CD14-positive monocyte (primary cell): Measurements from ENCODE around the gene FNDC11. TPM values are rescaled to one million over a fixed set of nuclear protein-coding genes. Genes with fewer than 3 reads are reported as not detected.

ENCODE experiments used
- DNase-seq, 3 donors: peaks; one replicate each; pipeline ENCODE4 v3.0.0-alpha.2; 2011 to 2022
- H2AFZ ChIP-seq: 2 replicates; pipeline ENCODE4 v1.6.0; 2012; ENCODE audit warnings: mild to moderate bottlenecking, low read depth, low read length, inconsistent platforms; ENCODE audit not compliant: insufficient read depth, poor library complexity, severe bottlenecking
- H3K27ac ChIP-seq, 2 donors: 1 replicate in 1 of 2; 2 replicates in 1 of 2; pipeline ENCODE4 v1.5.1; 2012 to 2013; ENCODE audit warnings: low read length in 2 of 2, control low read depth in 1 of 2, inconsistent platforms in 1 of 2, low read depth in 1 of 2, mild to moderate bottlenecking in 1 of 2
- H3K27me3 ChIP-seq, 2 donors: one replicate each; pipeline versions ENCODE4 v1.6.0 to v1.6.1; 2011 to 2013; ENCODE audit warnings: low read length in 2 of 2; ENCODE audit not compliant: control insufficient read depth in 2 of 2, insufficient read depth in 2 of 2
- H3K36me3 ChIP-seq, 2 donors: replicated peaks in 1 of 2; 1 replicate in 1 of 2; 2 replicates in 1 of 2; pipeline versions ENCODE4 v1.5.1 to v1.6.1; 2012 to 2013; ENCODE audit warnings: low read length in 2 of 2, control low read depth in 1 of 2, inconsistent platforms in 1 of 2, mild to moderate bottlenecking in 1 of 2; ENCODE audit not compliant: insufficient read depth in 2 of 2, control insufficient read depth in 1 of 2
- H3K4me1 ChIP-seq, 2 donors: 1 replicate in 1 of 2; 2 replicates in 1 of 2; pipeline versions ENCODE4 v1.5.1 to v1.6.1; 2012 to 2013; ENCODE audit warnings: low read length in 2 of 2, control low read depth in 1 of 2, inconsistent platforms in 1 of 2, mild to moderate bottlenecking in 1 of 2, moderate library complexity in 1 of 2; ENCODE audit not compliant: insufficient read depth in 2 of 2, control insufficient read depth in 1 of 2
- H3K4me2 ChIP-seq: replicated peaks from 2 replicates; pipeline ENCODE3; 2012; ENCODE audit warnings: low read length, moderate library complexity, mild to moderate bottlenecking; ENCODE audit not compliant: poor library complexity, severe bottlenecking; ENCODE audit errors: extremely low read depth
- H3K4me3 ChIP-seq, 3 experiments: fragments of 200-600 bp in 1 of 3; sonication (generic) in 1 of 3; replicated peaks in 1 of 3; 1 replicate in 2 of 3; 2 replicates in 1 of 3; pipeline ENCODE4 v1.5.1; 2011 to 2013; ENCODE audit warnings: low read length in 3 of 3, mild to moderate bottlenecking in 3 of 3, control low read depth in 2 of 3, low read depth in 2 of 3, inconsistent platforms in 1 of 3, moderate library complexity in 1 of 3
- H3K79me2 ChIP-seq: 2 replicates; pipeline ENCODE4 v1.6.0; 2012; ENCODE audit warnings: mild to moderate bottlenecking, control low read depth, inconsistent platforms, low read length, moderate library complexity; ENCODE audit not compliant: insufficient read depth
- H3K9ac ChIP-seq: 2 replicates; pipeline ENCODE4 v1.6.0; 2017; ENCODE audit warnings: low read length, mild to moderate bottlenecking; ENCODE audit not compliant: insufficient read depth, poor library complexity, severe bottlenecking
- H3K9me3 ChIP-seq, 2 donors: replicated peaks in 1 of 2; 1 replicate in 1 of 2; 2 replicates in 1 of 2; pipeline versions ENCODE4 v1.5.1 to v1.6.1; 2012 to 2013; ENCODE audit warnings: low read length in 2 of 2, control low read depth in 1 of 2; ENCODE audit not compliant: control insufficient read depth in 1 of 2, insufficient read depth in 1 of 2
- H4K20me1 ChIP-seq: 2 replicates; pipeline ENCODE4 v1.6.0; 2012; ENCODE audit warnings: mild to moderate bottlenecking, low read length, control low read depth, moderate library complexity; ENCODE audit not compliant: insufficient read depth
- H3K27ac Mint-ChIP-seq, 7 donors: one replicate each; pipeline ENCODE4 v1.8.0; 2020; ENCODE audit warnings: mild to moderate bottlenecking in 7 of 7, mixed read lengths in 7 of 7, moderate library complexity in 6 of 7, inconsistent platforms in 2 of 7
- H3K27me3 Mint-ChIP-seq, 3 donors: one replicate each; pipeline ENCODE4 v1.8.0; 2021 to 2022; ENCODE audit warnings: low read depth in 3 of 3, mild to moderate bottlenecking in 3 of 3, mixed read lengths in 3 of 3, moderate library complexity in 3 of 3, inconsistent platforms in 1 of 3
- H3K36me3 Mint-ChIP-seq, 2 donors: one replicate each; pipeline ENCODE4 v1.8.0; 2020; ENCODE audit warnings: mixed read lengths in 2 of 2, inconsistent platforms in 1 of 2, mild to moderate bottlenecking in 1 of 2
- H3K4me1 Mint-ChIP-seq: one replicate; pipeline ENCODE4 v1.8.0; 2020; ENCODE audit warnings: mild to moderate bottlenecking, mixed read lengths
- H3K4me3 Mint-ChIP-seq, 2 donors: one replicate each; pipeline ENCODE4 v1.8.0; 2020; ENCODE audit warnings: mild to moderate bottlenecking in 2 of 2, mixed read lengths in 2 of 2, moderate library complexity in 1 of 2
- H3K9me3 Mint-ChIP-seq, 7 donors: one replicate each; pipeline ENCODE4 v1.8.0; 2020 to 2022; ENCODE audit warnings: mixed read lengths in 7 of 7, mild to moderate bottlenecking in 6 of 7, moderate library complexity in 6 of 7, inconsistent platforms in 2 of 7
- WGBS: methylation state at CpG from one replicate; pipeline ENCODE4 v1.1.5; 2013; ENCODE audit warnings: missing lambda C conversion rate; ENCODE audit not compliant: insufficient coverage; 5-methylcytosine and 5-hydroxymethylcytosine counted together
- intact Hi-C, 2 donors: fragments of 100-400 bp; cut with micrococcal nuclease; formaldehyde crosslinking; loops; one replicate each; pipeline versions ENCODE4 v1.15.0 to v1.15.1; 2023
- polyA plus RNA-seq, 3 donors: library from polyadenylated mRNA; depleted of rRNA in 1 of 3; unstranded in 2 of 3; stranded (reverse) in 1 of 3; fragments of 300-500 nt in 2 of 3; fragments of >200 nt in 1 of 3; fragmentation: Illumina TruSeq in 2 of 3; gene quantifications; 1 replicate in 2 of 3; 2 replicates in 1 of 3; pipeline ENCODE4 v1.2.3, GENCODE V29; 2012 to 2021
- TF ChIP-seq, protein P1 (sequence below): fragments of 200-600 bp; IDR thresholded peaks from one replicate; pipeline ENCODE4 v1.8.0; 2022; ENCODE audit warnings: antibody characterized with exemption, mild to moderate bottlenecking

FNDC11 gene
- polyA plus RNA-seq, 3 donors: 0.23 TPM; not detected in 2

GRCh38 chr20:63561624-63562396, 7.9 kb downstream of the FNDC11 start:
- peaks cover 3 to 4% of the 10 kb centered on the region in 2 donors for H3K4me1 ChIP-seq
- intact Hi-C loops: loop anchor here in 1 of 2 donors (10.0 kb wide), 1 partner anchor 333 kb away; the partner anchor contains the start of gene DNAJC5
- H3K27me3 ChIP-seq: peaks cover 0 to 55% of the 10 kb centered on the region in 2 donors
- TF ChIP-seq, protein P1, sequence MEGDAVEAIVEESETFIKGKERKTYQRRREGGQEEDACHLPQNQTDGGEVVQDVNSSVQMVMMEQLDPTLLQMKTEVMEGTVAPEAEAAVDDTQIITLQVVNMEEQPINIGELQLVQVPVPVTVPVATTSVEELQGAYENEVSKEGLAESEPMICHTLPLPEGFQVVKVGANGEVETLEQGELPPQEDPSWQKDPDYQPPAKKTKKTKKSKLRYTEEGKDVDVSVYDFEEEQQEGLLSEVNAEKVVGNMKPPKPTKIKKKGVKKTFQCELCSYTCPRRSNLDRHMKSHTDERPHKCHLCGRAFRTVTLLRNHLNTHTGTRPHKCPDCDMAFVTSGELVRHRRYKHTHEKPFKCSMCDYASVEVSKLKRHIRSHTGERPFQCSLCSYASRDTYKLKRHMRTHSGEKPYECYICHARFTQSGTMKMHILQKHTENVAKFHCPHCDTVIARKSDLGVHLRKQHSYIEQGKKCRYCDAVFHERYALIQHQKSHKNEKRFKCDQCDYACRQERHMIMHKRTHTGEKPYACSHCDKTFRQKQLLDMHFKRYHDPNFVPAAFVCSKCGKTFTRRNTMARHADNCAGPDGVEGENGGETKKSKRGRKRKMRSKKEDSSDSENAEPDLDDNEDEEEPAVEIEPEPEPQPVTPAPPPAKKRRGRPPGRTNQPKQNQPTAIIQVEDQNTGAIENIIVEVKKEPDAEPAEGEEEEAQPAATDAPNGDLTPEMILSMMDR: no peak
- no peak overlapping the region for H3K9ac ChIP-seq
- no peak for DNase-seq
- no peak overlapping the region for H3K4me3 ChIP-seq
- H3K79me2 ChIP-seq: no peaks in the 10 kb centered on the region
- peaks cover 40 to 72% of the 10 kb centered on the region in 2 donors for H3K36me3 ChIP-seq
- H3K27ac ChIP-seq: no peak overlapping the region
- peaks cover 94% of the 10 kb centered on the region for H4K20me1 ChIP-seq
- Mint-ChIP-seq H3K4me3 (no peak overlapping the region), H3K9me3 (peaks cover 6 to 32% (median 12%) of the 10 kb centered on the region in 7 donors), H3K36me3 (peaks cover 37 to 67% of the 10 kb centered on the region in 2 donors), H3K27ac (no peak overlapping the region), H3K4me1 (no peaks in the 10 kb centered on the region), H3K27me3 (peaks cover 15 to 70% (median 52%) of the 10 kb centered on the region in 3 donors)
- H3K9me3 ChIP-seq: peaks cover 15 to 16% of the 10 kb centered on the region in 2 donors
- H3K4me2 ChIP-seq: no peak overlapping the region
- no peak overlapping the region for H2AFZ ChIP-seq
- WGBS: 93% methylated on average over 34 of the region's 36 CpGs

DNA sequence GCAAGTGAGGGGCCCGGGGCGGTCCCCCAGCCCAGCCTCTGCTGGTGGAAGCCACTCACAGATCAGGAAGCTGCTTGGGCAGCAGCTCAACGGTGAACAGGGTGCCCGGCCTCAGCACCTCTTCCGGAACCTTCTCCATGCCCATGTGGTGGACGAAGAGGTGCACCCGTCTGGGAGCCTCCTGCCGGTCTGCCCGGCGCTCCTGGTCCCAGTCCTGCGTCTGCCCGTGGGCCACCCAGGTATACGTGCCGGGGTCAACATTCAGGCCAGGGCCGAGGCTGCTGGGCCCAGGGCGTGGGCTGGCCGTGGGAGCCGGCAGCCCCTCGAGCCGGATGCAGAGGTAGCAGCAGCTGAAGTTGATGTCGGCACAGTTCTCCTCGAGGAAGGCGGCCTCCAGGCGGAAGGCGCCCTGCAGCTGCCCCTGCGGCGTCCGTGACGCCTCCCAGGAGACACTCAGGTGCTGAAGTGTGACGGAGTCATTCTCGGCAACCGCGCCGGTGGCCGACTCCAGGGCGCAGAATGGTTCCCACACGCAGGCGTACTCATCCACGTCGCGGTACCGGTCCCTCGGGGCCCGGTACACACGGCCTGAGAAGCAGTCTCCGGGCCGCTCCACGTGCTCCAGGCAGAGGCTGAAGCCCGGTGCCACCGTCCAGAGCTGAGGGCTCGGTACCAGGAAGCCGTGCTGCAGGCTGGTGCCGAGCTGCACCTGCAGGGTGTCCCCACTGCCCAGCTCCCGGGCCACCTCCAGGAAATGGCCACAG, 8.7 kb downstream of the FNDC11 start:
- over 99% methylated on average over 54 of the region's 54 CpGs for WGBS
- intact Hi-C loops: loop anchor here in 1 of 2 donors (10.0 kb wide), 1 partner anchor 332 kb away; the partner anchor contains the start of gene DNAJC5
- TF ChIP-seq, protein P1: no peak
- Histone ChIP-seq H3K4me1 (peaks cover 11 to 12% of the 10 kb centered on the region in 2 donors), H3K4me3 (no peak overlapping the region), H2AFZ (no peak overlapping the region), H3K4me2 (no peak overlapping the region), H3K27me3 (peaks cover 0 to 50% of the 10 kb centered on the region in 2 donors), H3K79me2 (no peaks in the 10 kb centered on the region), H3K27ac (no peak overlapping the region), H3K9me3 (peaks cover 15 to 16% of the 10 kb centered on the region in 2 donors), H3K36me3 (peaks cover 40 to 72% of the 10 kb centered on the region in 2 donors), H4K20me1 (peaks cover 93% of the 10 kb centered on the region), H3K9ac (no peak overlapping the region)
- Mint-ChIP-seq H3K27ac (no peak overlapping the region), H3K27me3 (peaks cover 17 to 70% (median 52%) of the 10 kb centered on the region in 3 donors), H3K4me1 (peaks cover 6% of the 10 kb centered on the region), H3K9me3 (peaks cover 8 to 37% (median 14%) of the 10 kb centered on the region in 7 donors), H3K36me3 (peaks cover 35 to 72% of the 10 kb centered on the region in 2 donors), H3K4me3 (no peak overlapping the region)
- DNase-seq: no peak
